ENCODE measurements around the gene PIK3R6. TPM values are rescaled to one million over a fixed set of nuclear protein-coding genes. Genes with fewer than 3 reads are reported as not detected.
A peak's percentile ranks its signal among the peaks of the same experiment; 100 is the strongest.

Gene PIK3R6
- total RNA-seq: 1 to 10 TPM in 2 of 3 donors, under 1 TPM in 1; 0.32 to 1.9 (median 1.7) TPM
- long read RNA-seq, donor 1, partial matches to known transcripts: 0 of 1 reads
- long read RNA-seq, donor 1, other reads (novel, unspliced or antisense): 1 of 1 reads
- long read RNA-seq, donor 2: 0 reads

- H3K36me3 ChIP-seq (ENCODE audit: low read depth): no peaks in the 10 kb centered on the region
- ATAC-seq (peak; percentile 57), DNase-seq (no peak)
- no peaks in the 10 kb centered on the region for H3K9me3 ChIP-seq
- TF ChIP-seq CTCF (IDR thresholded peaks at IDR 0.05): no peak
- no peaks in the 10 kb centered on the region for H3K4me1 ChIP-seq (ENCODE audit: low read depth)
- no peak within 1 kb of the TSS for H3K4me3 ChIP-seq
- intact Hi-C loops (cut with DNase I, micrococcal nuclease): no loop called here
Measured at GRCh38 chr17:8867361-8867981, at the start of gene PIK3R6. PIK3R6 (minus strand) TSS chr17:8867674; CDS start chr17:8849794, 17,880 bp downstream.

GRCh38 chr17:8916466-8916865 is 49.0 kb upstream of the PIK3R6 start:
- intact Hi-C loops (cut with DNase I, micrococcal nuclease): no loop called here
- H3K36me3 ChIP-seq (ENCODE audit: low read depth): no peaks in the 10 kb centered on the region
- H3K4me3 ChIP-seq: no peak overlapping the region
- H3K4me1 ChIP-seq (ENCODE audit: low read depth): no peaks in the 10 kb centered on the region
- ATAC-seq: peak; percentile 51
- no peak for TF ChIP-seq CTCF (IDR thresholded peaks at IDR 0.05)
- DNase-seq: no peak
- peaks cover 8% of the 10 kb centered on the region for H3K9me3 ChIP-seq

GRCh38 chr17:8914554-8914953 is 47.1 kb upstream of the PIK3R6 start:
- intact Hi-C loops (cut with DNase I, micrococcal nuclease): no loop called here
- ATAC-seq (no peak), DNase-seq (no peak)
- H3K36me3 ChIP-seq (ENCODE audit: low read depth): no peaks in the 10 kb centered on the region
- H3K4me3 ChIP-seq: no peak overlapping the region
- peaks cover 8% of the 10 kb centered on the region for H3K9me3 ChIP-seq
- H3K4me1 ChIP-seq (ENCODE audit: low read depth): no peaks in the 10 kb centered on the region
- no peak for TF ChIP-seq CTCF (IDR thresholded peaks at IDR 0.05)

GRCh38 chr17:8913879-8914278 is 46.4 kb upstream of the PIK3R6 start:
- intact Hi-C loops (cut with DNase I, micrococcal nuclease): no loop called here
- Histone ChIP-seq H3K36me3 (ENCODE audit: low read depth) (no peaks in the 10 kb centered on the region), H3K9me3 (peaks cover 8% of the 10 kb centered on the region), H3K4me3 (no peak overlapping the region), H3K4me1 (ENCODE audit: low read depth) (no peaks in the 10 kb centered on the region)
- no peak for TF ChIP-seq CTCF (IDR thresholded peaks at IDR 0.05)
- no peak for DNase-seq
- no peak for ATAC-seq

- Histone ChIP-seq H3K4me1 (ENCODE audit: low read depth) (no peaks in the 10 kb centered on the region), H3K4me3 (no peak overlapping the region), H3K9me3 (peaks cover 6% of the 10 kb centered on the region), H3K36me3 (ENCODE audit: low read depth) (no peaks in the 10 kb centered on the region)
- no peak for TF ChIP-seq CTCF (IDR thresholded peaks at IDR 0.05)
- ATAC-seq (no peak), DNase-seq (no peak)
- intact Hi-C loops (cut with DNase I, micrococcal nuclease): no loop called here
Measured at GRCh38 chr17:8913091-8913490, 45.6 kb upstream of the PIK3R6 start.

Measured in mucosa of descending colon (tissue), 3 donors.